Progenitor cell of endocrine pancreas (in vitro differentiated cells): ENCODE measurements around the gene CCDC60. TPM values are rescaled to one million over a fixed set of nuclear protein-coding genes. Genes with fewer than 3 reads are reported as not detected.

Experiments
- DNase-seq: peaks from one replicate; pipeline ENCODE4 v3.0.0; 2021; ENCODE audit warnings: low spot score; ENCODE audit not compliant: unreplicated experiment
- H3K27ac Mint-ChIP-seq: 2 replicates; pipeline ENCODE4 v1.8.0; 2021; ENCODE audit warnings: mild to moderate bottlenecking, moderate library complexity, mixed read lengths
- H3K27me3 Mint-ChIP-seq: 2 replicates; pipeline ENCODE4 v1.8.0; 2021; ENCODE audit warnings: mixed read lengths
- H3K36me3 Mint-ChIP-seq: 2 replicates; pipeline ENCODE4 v1.8.0; 2022; ENCODE audit warnings: mixed read lengths; ENCODE audit not compliant: insufficient read depth
- H3K4me1 Mint-ChIP-seq: 2 replicates; pipeline ENCODE4 v1.8.0; 2021; ENCODE audit warnings: low read depth, mixed read lengths
- H3K4me3 Mint-ChIP-seq: 2 replicates; pipeline ENCODE4 v1.8.0; 2021; ENCODE audit warnings: low read depth, mild to moderate bottlenecking, moderate library complexity, mixed read lengths
- H3K9me3 Mint-ChIP-seq: 2 replicates; pipeline ENCODE4 v1.8.0; 2021; ENCODE audit warnings: low read depth, mixed read lengths
- total RNA-seq: library from RNA; stranded (reverse); gene quantifications from 2 replicates; pipeline ENCODE4 v1.2.1, GENCODE V29; 2021
- TF ChIP-seq, protein P1 (sequence below): fragments of 200-600 bp; sonication (generic); IDR thresholded peaks from one replicate; pipeline ENCODE4 v1.5.0; 2021; ENCODE audit warnings: antibody characterized with exemption, mild to moderate bottlenecking; ENCODE audit not compliant: unreplicated experiment

Gene CCDC60
- total RNA-seq, 1 donor from 2014 or later, result 23.4 TPM

DNA sequence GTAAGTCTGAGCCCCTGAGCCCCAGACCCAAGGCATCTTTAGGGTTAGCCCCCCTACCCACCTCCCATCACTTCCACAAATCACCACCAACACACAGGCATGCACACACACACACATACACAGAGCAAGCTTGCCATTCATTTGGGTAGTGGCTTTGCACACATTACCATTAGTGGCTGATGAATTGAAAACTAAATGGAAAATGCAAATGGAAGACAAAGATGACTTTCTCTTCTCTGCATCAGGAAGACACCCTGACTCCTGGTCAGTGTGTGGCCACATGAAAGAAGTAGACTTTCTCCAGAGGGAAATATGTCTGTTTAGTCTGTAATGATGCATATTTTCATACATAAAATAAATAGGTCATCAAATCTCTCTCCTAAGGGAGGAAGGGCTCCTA, 55.2 kb downstream of the CCDC60 start:
- DNase-seq, result no peak
- Mint-ChIP-seq H3K4me3 (no peak overlapping the region), H3K36me3 (peaks cover 2% of the 10 kb centered on the region), H3K27ac (no peak overlapping the region), H3K4me1 (peaks cover 23% of the 10 kb centered on the region), H3K9me3 (peaks cover 3% of the 10 kb centered on the region), H3K27me3 (no peaks in the 10 kb centered on the region)
- TF ChIP-seq, protein P1, sequence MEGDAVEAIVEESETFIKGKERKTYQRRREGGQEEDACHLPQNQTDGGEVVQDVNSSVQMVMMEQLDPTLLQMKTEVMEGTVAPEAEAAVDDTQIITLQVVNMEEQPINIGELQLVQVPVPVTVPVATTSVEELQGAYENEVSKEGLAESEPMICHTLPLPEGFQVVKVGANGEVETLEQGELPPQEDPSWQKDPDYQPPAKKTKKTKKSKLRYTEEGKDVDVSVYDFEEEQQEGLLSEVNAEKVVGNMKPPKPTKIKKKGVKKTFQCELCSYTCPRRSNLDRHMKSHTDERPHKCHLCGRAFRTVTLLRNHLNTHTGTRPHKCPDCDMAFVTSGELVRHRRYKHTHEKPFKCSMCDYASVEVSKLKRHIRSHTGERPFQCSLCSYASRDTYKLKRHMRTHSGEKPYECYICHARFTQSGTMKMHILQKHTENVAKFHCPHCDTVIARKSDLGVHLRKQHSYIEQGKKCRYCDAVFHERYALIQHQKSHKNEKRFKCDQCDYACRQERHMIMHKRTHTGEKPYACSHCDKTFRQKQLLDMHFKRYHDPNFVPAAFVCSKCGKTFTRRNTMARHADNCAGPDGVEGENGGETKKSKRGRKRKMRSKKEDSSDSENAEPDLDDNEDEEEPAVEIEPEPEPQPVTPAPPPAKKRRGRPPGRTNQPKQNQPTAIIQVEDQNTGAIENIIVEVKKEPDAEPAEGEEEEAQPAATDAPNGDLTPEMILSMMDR, result no peak

DNA sequence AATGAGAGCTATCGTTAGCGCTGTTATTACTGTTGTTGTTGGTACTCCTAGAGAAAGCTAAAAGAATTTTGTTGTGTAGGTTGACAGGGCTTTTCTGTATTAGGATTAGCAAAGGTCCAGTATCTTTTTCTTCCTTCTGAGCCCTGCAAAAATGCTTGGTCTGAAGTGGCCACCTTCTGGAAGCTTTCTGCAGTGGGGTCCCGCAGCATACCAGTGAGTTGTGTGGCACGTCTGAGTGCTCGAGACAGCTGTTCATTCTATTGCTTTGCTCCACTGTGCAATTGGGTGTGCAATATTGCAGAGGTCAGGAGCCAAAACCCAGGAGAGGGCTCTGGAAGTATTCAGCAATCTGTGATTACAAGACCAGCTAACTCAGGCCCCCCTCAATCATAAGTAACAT, 57.1 kb downstream of the CCDC60 start:
- H3K4me1 Mint-ChIP-seq, result peaks cover 13% of the 10 kb centered on the region
- no peak overlapping the region for H3K4me3 Mint-ChIP-seq
- DNase-seq, result no peak
- H3K9me3 Mint-ChIP-seq, result no peaks in the 10 kb centered on the region
- TF ChIP-seq, protein P1, result no peak
- H3K36me3 Mint-ChIP-seq, result peaks cover 4% of the 10 kb centered on the region
- H3K27me3 Mint-ChIP-seq, result no peaks in the 10 kb centered on the region
- H3K27ac Mint-ChIP-seq, result no peak overlapping the region

DNA sequence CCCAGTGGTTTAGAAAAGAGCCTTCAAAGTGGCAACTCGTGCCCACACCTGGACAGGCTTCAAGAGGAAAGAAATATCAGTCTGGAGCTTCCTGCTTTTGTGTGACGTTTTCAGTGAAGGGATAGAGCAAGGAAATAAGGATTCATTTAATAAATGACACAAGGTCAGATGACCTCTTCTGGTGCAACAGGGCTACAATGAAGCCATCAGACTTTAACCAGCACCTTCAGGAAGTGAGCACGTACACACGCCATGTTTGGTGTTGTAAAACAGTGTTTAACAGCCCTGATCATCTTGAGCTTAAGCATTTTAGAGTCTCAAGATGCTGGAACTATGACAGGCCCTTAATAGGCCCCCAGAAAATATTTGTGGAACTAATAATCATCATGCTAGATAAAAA, 59.1 kb downstream of the CCDC60 start:
- DNase-seq, result no peak
- Mint-ChIP-seq H3K4me3 (no peak overlapping the region), H3K27me3 (no peaks in the 10 kb centered on the region), H3K4me1 (peaks cover 6% of the 10 kb centered on the region), H3K27ac (no peak overlapping the region), H3K9me3 (peaks cover 3% of the 10 kb centered on the region), H3K36me3 (peaks cover 9% of the 10 kb centered on the region)
- TF ChIP-seq, protein P1, result no peak

DNA sequence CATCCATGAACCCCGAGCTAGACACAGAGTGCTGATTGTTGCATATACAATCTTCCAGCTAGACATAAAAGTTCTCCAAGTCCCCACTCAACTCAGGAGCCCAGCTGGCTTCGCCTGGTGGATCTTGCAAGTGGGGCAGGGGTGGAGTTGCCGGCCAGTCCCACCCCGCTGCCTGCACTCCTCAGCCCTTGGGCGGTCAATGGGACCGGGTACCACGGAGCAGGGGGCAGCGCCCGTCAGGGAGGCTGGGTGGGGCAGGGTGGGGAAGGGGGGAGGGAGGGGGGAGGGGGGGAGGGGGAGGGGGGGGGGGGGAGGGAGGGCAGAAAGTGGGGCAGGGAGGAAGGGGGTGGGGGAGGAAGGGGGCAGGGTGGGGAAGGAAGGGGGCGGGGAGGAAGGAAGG, 63.0 kb downstream of the CCDC60 start:
- Mint-ChIP-seq H3K4me1 (peaks cover 2% of the 10 kb centered on the region), H3K4me3 (no peak overlapping the region), H3K9me3 (peaks cover 9% of the 10 kb centered on the region), H3K27me3 (no peaks in the 10 kb centered on the region), H3K27ac (no peak overlapping the region), H3K36me3 (peaks cover 14% of the 10 kb centered on the region)
- TF ChIP-seq, protein P1, result no peak
- no peak for DNase-seq

DNA sequence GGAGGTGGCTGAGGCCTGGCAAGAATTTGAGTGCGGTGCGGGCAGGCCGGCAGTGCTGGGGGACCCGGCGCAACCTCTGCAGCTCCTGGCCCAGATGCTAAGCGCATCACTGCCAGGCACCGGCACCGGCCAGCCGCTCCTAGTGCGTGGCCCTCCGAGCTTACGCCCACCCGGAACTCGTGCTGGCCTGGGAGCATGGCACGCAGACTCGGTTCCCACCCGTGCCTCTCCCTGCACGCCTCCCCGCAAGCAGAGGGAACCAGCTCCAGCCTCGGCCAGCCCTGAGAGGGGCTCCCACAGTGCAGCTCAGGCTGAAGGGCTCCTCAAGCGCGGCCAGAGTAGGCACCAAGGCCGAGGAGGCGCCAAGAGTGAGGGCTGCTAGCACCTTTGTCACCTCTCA, 63.7 kb downstream of the CCDC60 start:
- H3K27me3 Mint-ChIP-seq, result no peaks in the 10 kb centered on the region
- H3K36me3 Mint-ChIP-seq, result peaks cover 14% of the 10 kb centered on the region
- DNase-seq, result no peak
- H3K4me3 Mint-ChIP-seq, result no peak overlapping the region
- H3K9me3 Mint-ChIP-seq, result peaks cover 9% of the 10 kb centered on the region
- H3K27ac Mint-ChIP-seq, result no peak overlapping the region
- TF ChIP-seq, protein P1, result no peak
- peaks cover 2% of the 10 kb centered on the region for H3K4me1 Mint-ChIP-seq
